Gastroesophageal sphincter (tissue), 3 donors: ENCODE results near the gene PAXIP1.

Experiments
- EP300 ChIP-seq: sonication (generic); formaldehyde crosslinking; IDR thresholded peaks from one replicate; pipeline ENCODE4 v1.6.1; 2017; ENCODE audit warnings: antibody characterized with exemption, mild to moderate bottlenecking
- POLR2A ChIP-seq, 2 donors: fragments of 450-650 bp; IDR thresholded peaks; one replicate each; pipeline ENCODE4 v1.6.1; 2017; ENCODE audit warnings: antibody characterized with exemption in 2 of 2, mild to moderate bottlenecking in 2 of 2, moderate library complexity in 1 of 2
- POLR2AphosphoS5 ChIP-seq: sonication (generic); formaldehyde crosslinking; IDR thresholded peaks from one replicate; pipeline ENCODE4 v1.6.1; 2017; ENCODE audit warnings: antibody characterized with exemption
- TF ChIP-seq, protein P1 (sequence below), 4 experiments: fragments of 200-600 bp in 2 of 4; fragments of 450-650 bp in 2 of 4; sonication (generic) in 1 of 4; IDR thresholded peaks; one replicate each; pipeline ENCODE4 v1.5.1; 2017 to 2019; ENCODE audit warnings: antibody characterized with exemption in 4 of 4, mild to moderate bottlenecking in 2 of 4, moderate library complexity in 2 of 4

DNA sequence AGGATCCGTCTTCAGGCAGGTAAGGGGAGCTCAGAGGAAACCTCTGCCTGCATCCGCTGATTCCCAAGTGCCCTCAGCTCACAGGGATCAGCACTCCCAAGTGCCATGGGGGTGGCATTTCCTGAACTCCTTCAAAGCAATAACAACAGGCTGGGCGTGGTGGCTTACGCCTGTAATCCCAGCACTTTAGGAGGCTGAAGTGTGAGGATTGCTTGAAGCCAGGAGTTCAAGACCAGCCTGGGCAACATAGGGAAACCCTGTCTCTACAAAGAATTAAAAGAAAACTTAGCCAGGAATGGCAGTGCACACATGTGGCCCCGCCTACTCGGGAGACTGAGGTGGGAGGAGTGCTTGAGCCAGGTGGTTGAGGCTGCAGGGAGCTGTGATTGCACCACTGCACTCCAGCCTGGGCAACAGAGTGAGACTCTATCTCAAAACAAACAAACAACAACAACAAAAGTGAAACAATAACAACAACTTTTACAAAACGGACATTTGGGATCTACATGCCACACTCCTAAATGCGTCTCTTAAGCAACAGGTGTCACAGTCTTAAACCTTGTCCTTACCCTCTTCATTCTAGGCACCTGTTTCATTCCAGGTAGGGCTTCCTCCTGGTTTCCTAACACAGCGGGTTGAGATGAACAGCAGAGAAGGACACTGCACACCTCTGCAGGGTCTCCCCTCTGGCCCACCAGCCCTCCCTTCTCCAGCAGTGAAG is 73.8 kb downstream of the PAXIP1 start:
- TF ChIP-seq, protein P1, sequence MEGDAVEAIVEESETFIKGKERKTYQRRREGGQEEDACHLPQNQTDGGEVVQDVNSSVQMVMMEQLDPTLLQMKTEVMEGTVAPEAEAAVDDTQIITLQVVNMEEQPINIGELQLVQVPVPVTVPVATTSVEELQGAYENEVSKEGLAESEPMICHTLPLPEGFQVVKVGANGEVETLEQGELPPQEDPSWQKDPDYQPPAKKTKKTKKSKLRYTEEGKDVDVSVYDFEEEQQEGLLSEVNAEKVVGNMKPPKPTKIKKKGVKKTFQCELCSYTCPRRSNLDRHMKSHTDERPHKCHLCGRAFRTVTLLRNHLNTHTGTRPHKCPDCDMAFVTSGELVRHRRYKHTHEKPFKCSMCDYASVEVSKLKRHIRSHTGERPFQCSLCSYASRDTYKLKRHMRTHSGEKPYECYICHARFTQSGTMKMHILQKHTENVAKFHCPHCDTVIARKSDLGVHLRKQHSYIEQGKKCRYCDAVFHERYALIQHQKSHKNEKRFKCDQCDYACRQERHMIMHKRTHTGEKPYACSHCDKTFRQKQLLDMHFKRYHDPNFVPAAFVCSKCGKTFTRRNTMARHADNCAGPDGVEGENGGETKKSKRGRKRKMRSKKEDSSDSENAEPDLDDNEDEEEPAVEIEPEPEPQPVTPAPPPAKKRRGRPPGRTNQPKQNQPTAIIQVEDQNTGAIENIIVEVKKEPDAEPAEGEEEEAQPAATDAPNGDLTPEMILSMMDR (IDR thresholded peaks at IDR 0.05) = no peak
- TF ChIP-seq POLR2A (IDR thresholded peaks at IDR 0.05) (no peak), EP300 (no peak), POLR2AphosphoS5 (no peak)
